CD4-positive, alpha-beta T cell treated with Interleukin-6 at 100 ng/mL for 8 hours (primary cell): Measurements from ENCODE around the gene SBNO2.
A peak's percentile ranks its signal among the peaks of the same experiment; 100 is the strongest.
"Not testable (repeated sequence)": the region's sequence is repeated elsewhere in the genome, so short reads cannot be mapped to it uniquely, and the experiment has no call there.

ENCODE experiments used
- DNase-seq: peaks from one replicate; pipeline ENCODE4 v3.0.0-alpha.2; 2020; ENCODE audit warnings: mixed read lengths, low spot score

The SBNO2 gene

GRCh38 chr19:1136201-1136600, 37.9 kb downstream of the SBNO2 start:
- DNase-seq = no peak

GRCh38 chr19:1135454-1135853, 38.6 kb downstream of the SBNO2 start:
- DNase-seq = no peak

GRCh38 chr19:1134431-1134830, 39.6 kb downstream of the SBNO2 start:
- DNase-seq = no peak

GRCh38 chr19:1133471-1133929, 40.6 kb downstream of the SBNO2 start:
- DNase-seq = peak; percentile 85

GRCh38 chr19:1132552-1133383, 41.3 kb downstream of the SBNO2 start:
- no peak for DNase-seq

GRCh38 chr19:1131718-1132551, 42.1 kb downstream of the SBNO2 start:
- peak; percentile 91 for DNase-seq

GRCh38 chr19:1130771-1131717, 43.0 kb downstream of the SBNO2 start:
- peak; percentile 71 for DNase-seq

GRCh38 chr19:1129535-1129934, 44.5 kb downstream of the SBNO2 start:
- DNase-seq = no peak

GRCh38 chr19:1129084-1129483, 45.0 kb downstream of the SBNO2 start:
- DNase-seq = not testable (repeated sequence)

GRCh38 chr19:1128106-1128505, 46.0 kb downstream of the SBNO2 start:
- DNase-seq = no peak

- no peak for DNase-seq
Measured at GRCh38 chr19:1126984-1127760, 46.9 kb downstream of the SBNO2 start.

GRCh38 chr19:1125601-1126467, 48.2 kb downstream of the SBNO2 start:
- DNase-seq = no peak

GRCh38 chr19:1123885-1124677, 50.0 kb downstream of the SBNO2 start:
- no peak for DNase-seq

- DNase-seq = no peak
Measured at GRCh38 chr19:1123381-1123780, 50.7 kb downstream of the SBNO2 start.

- DNase-seq = no peak
Measured at GRCh38 chr19:1122972-1123363, 51.1 kb downstream of the SBNO2 start.

- no peak for DNase-seq
Measured at GRCh38 chr19:1122021-1122971, 51.8 kb downstream of the SBNO2 start.

- no peak for DNase-seq
Measured at GRCh38 chr19:1121395-1121794, 52.7 kb downstream of the SBNO2 start.
